Measurements from ENCODE around the gene SYAP1. TPM values are rescaled to one million over a fixed set of nuclear protein-coding genes. Genes with fewer than 3 reads are reported as not detected.

The SYAP1 gene
- total and polyA plus RNA-seq, 10 of the 15 experiments (the other 5 are each of a cell fraction or from before 2014, with no cell fraction given) = 5.9 to 29.9 (median 16.2) TPM

DNA sequence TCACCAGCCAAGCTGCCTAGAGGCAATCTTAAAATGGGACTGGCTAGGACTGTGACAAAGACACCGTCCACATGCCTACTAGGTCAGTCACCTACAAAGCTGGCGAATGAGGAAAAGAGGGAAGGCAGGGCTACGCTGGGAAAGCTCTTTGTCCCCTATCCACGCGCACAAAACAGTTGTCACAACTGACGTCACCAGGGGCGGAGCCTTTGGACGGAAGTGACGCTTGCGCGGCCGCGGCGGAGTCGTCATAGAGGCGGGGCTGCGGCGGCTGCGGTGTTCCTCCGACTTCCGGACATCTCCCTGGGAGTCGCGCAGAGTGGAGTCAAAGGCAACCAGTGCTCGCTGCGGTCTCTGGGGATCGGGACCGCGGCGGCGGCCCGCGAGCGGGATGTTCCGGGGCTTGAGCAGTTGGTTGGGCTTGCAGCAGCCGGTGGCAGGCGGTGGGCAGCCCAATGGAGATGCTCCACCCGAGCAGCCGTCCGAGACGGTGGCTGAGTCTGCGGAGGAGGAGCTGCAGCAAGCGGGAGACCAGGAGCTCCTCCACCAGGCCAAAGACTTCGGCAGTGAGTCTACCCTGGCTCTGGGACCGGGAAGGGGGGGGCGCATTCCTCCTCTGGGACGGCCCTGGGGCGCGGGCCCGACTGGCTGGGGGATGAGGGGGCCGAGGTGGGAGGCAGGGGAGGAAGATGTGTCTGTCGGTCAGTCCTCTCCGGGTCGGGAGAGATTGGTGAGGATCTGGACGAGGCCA, at the start of gene SYAP1 (continued):
- TF ChIP-seq, protein P1, sequence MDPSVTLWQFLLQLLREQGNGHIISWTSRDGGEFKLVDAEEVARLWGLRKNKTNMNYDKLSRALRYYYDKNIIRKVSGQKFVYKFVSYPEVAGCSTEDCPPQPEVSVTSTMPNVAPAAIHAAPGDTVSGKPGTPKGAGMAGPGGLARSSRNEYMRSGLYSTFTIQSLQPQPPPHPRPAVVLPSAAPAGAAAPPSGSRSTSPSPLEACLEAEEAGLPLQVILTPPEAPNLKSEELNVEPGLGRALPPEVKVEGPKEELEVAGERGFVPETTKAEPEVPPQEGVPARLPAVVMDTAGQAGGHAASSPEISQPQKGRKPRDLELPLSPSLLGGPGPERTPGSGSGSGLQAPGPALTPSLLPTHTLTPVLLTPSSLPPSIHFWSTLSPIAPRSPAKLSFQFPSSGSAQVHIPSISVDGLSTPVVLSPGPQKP (IDR thresholded peaks at IDR 0.05; ENCODE audit: low read depth, low read length) = peak; percentile 79; the same call in 1 of the 2 replicates
- TF ChIP-seq SMARCA5 (IDR thresholded peaks at IDR 0.05) (no peak), IKZF1 (conservative IDR thresholded peaks at IDR 0.05) (peak; percentile 97), NFYB (IDR thresholded peaks at IDR 0.05; ENCODE audit: insufficient read depth, low read depth, low read length) (no peak), NR2C2 (IDR thresholded peaks at IDR 0.05; ENCODE audit: borderline replicate concordance, control insufficient read depth, insufficient read length, low read depth) (no peak), RFX5 (IDR thresholded peaks at IDR 0.05; ENCODE audit: low read depth, low read length) (peak; percentile 57; the same call in 1 of the 2 replicates), IKZF2 (IDR thresholded peaks at IDR 0.05) (peak; percentile 90 to 93), ETV6 (conservative IDR thresholded peaks at IDR 0.05 in 1 of 2, IDR thresholded peaks at IDR 0.05 in 1 of 2; ENCODE audit: borderline replicate concordance in 1 of 2, low read depth in 1 of 2) (no peak), SUPT20H (IDR thresholded peaks at IDR 0.05; ENCODE audit: borderline replicate concordance, control insufficient read depth, low read depth, low read length) (no peak), EED (IDR thresholded peaks at IDR 0.05; ENCODE audit: low read depth) (peak; percentile 79), TARDBP (IDR thresholded peaks at IDR 0.05; ENCODE audit: borderline replicate concordance) (no peak), NRF1 (conservative IDR thresholded peaks at IDR 0.05; ENCODE audit: low read depth, low read length) (no peak), TCF7 (IDR thresholded peaks at IDR 0.05; ENCODE audit: borderline replicate concordance) (no peak), ZNF384 (IDR thresholded peaks at IDR 0.05; ENCODE audit: borderline replicate concordance, low read depth, low read length) (0 out of 2 replicates have a peak, but pooled peaks have one; percentile 20), BCL11A (IDR thresholded peaks at IDR 0.05; ENCODE audit: low read depth, low read length) (0 out of 2 replicates have a peak, but pooled peaks have one; percentile 8), SIN3A (IDR thresholded peaks at IDR 0.05; ENCODE audit: low read depth, low read length) (0 out of 2 replicates have a peak, but pooled peaks have one; percentile 57), RELA (IDR thresholded peaks at IDR 0.05; ENCODE audit: borderline replicate concordance, partially characterized antibody) (peak; percentile 26), ESRRA (IDR thresholded peaks at IDR 0.05; ENCODE audit: low read length) (no peak), EGR1 (IDR thresholded peaks at IDR 0.05; ENCODE audit: borderline replicate concordance in 1 of 2, low read depth in 2 of 2, low read length in 2 of 2) (peak in 1 of 2 experiments; percentile 22; a peak in 1 of 3 replicates), YBX1 (IDR thresholded peaks at IDR 0.05) (no peak)
- TF ChIP-seq, protein P2, sequence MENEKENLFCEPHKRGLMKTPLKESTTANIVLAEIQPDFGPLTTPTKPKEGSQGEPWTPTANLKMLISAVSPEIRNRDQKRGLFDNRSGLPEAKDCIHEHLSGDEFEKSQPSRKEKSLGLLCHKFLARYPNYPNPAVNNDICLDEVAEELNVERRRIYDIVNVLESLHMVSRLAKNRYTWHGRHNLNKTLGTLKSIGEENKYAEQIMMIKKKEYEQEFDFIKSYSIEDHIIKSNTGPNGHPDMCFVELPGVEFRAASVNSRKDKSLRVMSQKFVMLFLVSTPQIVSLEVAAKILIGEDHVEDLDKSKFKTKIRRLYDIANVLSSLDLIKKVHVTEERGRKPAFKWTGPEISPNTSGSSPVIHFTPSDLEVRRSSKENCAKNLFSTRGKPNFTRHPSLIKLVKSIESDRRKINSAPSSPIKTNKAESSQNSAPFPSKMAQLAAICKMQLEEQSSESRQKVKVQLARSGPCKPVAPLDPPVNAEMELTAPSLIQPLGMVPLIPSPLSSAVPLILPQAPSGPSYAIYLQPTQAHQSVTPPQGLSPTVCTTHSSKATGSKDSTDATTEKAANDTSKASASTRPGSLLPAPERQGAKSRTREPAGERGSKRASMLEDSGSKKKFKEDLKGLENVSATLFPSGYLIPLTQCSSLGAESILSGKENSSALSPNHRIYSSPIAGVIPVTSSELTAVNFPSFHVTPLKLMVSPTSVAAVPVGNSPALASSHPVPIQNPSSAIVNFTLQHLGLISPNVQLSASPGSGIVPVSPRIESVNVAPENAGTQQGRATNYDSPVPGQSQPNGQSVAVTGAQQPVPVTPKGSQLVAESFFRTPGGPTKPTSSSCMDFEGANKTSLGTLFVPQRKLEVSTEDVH (IDR thresholded peaks at IDR 0.05; ENCODE audit: low read depth, partially characterized antibody) = peak; percentile 70
- TF ChIP-seq, protein P3, sequence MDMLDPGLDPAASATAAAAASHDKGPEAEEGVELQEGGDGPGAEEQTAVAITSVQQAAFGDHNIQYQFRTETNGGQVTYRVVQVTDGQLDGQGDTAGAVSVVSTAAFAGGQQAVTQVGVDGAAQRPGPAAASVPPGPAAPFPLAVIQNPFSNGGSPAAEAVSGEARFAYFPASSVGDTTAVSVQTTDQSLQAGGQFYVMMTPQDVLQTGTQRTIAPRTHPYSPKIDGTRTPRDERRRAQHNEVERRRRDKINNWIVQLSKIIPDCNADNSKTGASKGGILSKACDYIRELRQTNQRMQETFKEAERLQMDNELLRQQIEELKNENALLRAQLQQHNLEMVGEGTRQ (IDR thresholded peaks at IDR 0.05; ENCODE audit: borderline replicate concordance, low read depth, low read length) = no peak
